MCF 10A (cell line): ENCODE results near the gene ST8SIA2. TPM values are rescaled to one million over a fixed set of nuclear protein-coding genes. Genes with fewer than 3 reads are reported as not detected.
"Not testable (repeated sequence)": the region's sequence is repeated elsewhere in the genome, so short reads cannot be mapped to it uniquely, and the experiment has no call there.

Experiments used
- BruUV-seq: library from RNA; stranded (reverse); fragments of 400-500 nt; replicated peaks from 2 replicates; lab custom pipeline; 2021; lab: Mats Ljungman, UMichigan
- CTCF ChIA-PET: fragments of 300-600 bp; sonication (Branson Sonifier 250); formaldehyde crosslinking; extraction: SDS; loops from one replicate; lab custom pipeline; 2021; ENCODE audit warnings: antibody characterized with exemption, inconsistent platforms; lab: Yijun Ruan, JAX
- POLR2A ChIA-PET: fragments of 300-600, 350-650 bp; sonication (Branson Sonifier 250); formaldehyde crosslinking; extraction: SDS; loops from one replicate; lab custom pipeline; 2020; ENCODE audit warnings: antibody characterized with exemption, inconsistent platforms; lab: Yijun Ruan, JAX
- DNase-seq: peaks from one replicate; pipeline ENCODE4 v3.0.0-alpha.2; 2018; ENCODE audit not compliant: unreplicated experiment
- H3K27ac Mint-ChIP-seq: one replicate; pipeline ENCODE4 v1.8.0; 2022; ENCODE audit warnings: mild to moderate bottlenecking, low read depth, mixed read lengths; ENCODE audit not compliant: unreplicated experiment
- H3K27me3 Mint-ChIP-seq: one replicate; pipeline ENCODE4 v1.8.0; 2022; ENCODE audit warnings: mixed read lengths; ENCODE audit not compliant: insufficient read depth, unreplicated experiment
- H3K36me3 Mint-ChIP-seq: one replicate; pipeline ENCODE4 v1.8.0; 2022; ENCODE audit warnings: mild to moderate bottlenecking, moderate library complexity, mixed read lengths; ENCODE audit not compliant: insufficient read depth, unreplicated experiment
- H3K4me1 Mint-ChIP-seq: one replicate; pipeline ENCODE4 v1.8.0; 2022; ENCODE audit warnings: mixed read lengths; ENCODE audit not compliant: insufficient read depth, unreplicated experiment
- H3K4me3 Mint-ChIP-seq: one replicate; pipeline ENCODE4 v1.8.0; 2022; ENCODE audit warnings: mild to moderate bottlenecking, moderate library complexity, mixed read lengths; ENCODE audit not compliant: unreplicated experiment
- H3K9me3 Mint-ChIP-seq: one replicate; pipeline ENCODE4 v1.8.0; 2022; ENCODE audit warnings: mixed read lengths; ENCODE audit not compliant: unreplicated experiment
- CTCF ChIP-seq: fragments of 200-600 bp; IDR thresholded peaks from one replicate; pipeline ENCODE4 v1.8.0; 2022; ENCODE audit warnings: antibody characterized with exemption, mild to moderate bottlenecking; ENCODE audit not compliant: unreplicated experiment
- intact Hi-C: fragments of 100-400 bp; cut with micrococcal nuclease; formaldehyde crosslinking; loops from 2 replicates; pipeline ENCODE4 v1.14.1; 2022
- total RNA-seq: library from RNA; stranded (reverse); gene quantifications from 2 replicates; pipeline ENCODE4 v1.2.3, GENCODE V29; 2022

ST8SIA2 gene
- total RNA-seq, 1 experiment from 2014 or later: not detected

GRCh38 chr15:92468991-92469390, 75.3 kb downstream of the ST8SIA2 start:
- peaks cover 5% of the 10 kb centered on the region for H3K36me3 Mint-ChIP-seq
- H3K4me1 Mint-ChIP-seq: no peaks in the 10 kb centered on the region
- POLR2A ChIA-PET: no interaction called here
- peaks cover 57% of the 10 kb centered on the region for H3K27me3 Mint-ChIP-seq
- BruUV-seq: no TSS peak
- no peak overlapping the region for H3K4me3 Mint-ChIP-seq
- CTCF ChIA-PET: interaction anchor here (0.6 kb wide), 1 partner anchor 131 kb away, joined by 3 read pairs; no protein-coding TSS in a partner anchor
- H3K27ac Mint-ChIP-seq: no peak overlapping the region
- no peak for DNase-seq
- TF ChIP-seq CTCF: no peak
- peaks cover 19% of the 10 kb centered on the region for H3K9me3 Mint-ChIP-seq
- intact Hi-C loops: loop anchor here (10.0 kb wide), 1 partner anchor 194 kb away; no protein-coding TSS in a partner anchor

DNA sequence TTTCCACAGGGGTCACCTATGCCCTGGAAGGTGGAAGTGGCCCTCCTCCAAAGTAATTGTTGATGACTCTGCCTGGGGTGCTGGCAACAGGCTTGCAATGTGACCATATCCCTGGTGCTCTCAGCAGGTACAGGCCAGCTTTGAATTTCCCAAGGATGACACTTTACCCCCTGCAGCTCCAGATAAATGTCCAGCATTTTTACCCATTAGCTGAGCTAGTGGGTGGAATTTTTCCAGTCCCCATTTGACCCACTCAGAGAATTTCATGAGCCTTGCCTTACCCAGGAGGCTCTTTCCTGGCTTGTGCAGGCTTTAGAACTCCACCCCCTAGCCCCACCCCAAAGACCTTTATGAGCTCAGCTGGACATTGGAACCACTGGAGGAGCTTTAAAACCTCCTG, 77.6 kb downstream of the ST8SIA2 start:
- BruUV-seq: no TSS peak
- peaks cover 19% of the 10 kb centered on the region for H3K9me3 Mint-ChIP-seq
- no peak for DNase-seq
- H3K27ac Mint-ChIP-seq: no peak overlapping the region
- no peaks in the 10 kb centered on the region for H3K36me3 Mint-ChIP-seq
- H3K4me1 Mint-ChIP-seq: no peaks in the 10 kb centered on the region
- peaks cover 71% of the 10 kb centered on the region for H3K27me3 Mint-ChIP-seq
- no peak overlapping the region for H3K4me3 Mint-ChIP-seq
- intact Hi-C loops: no loop called here
- ChIA-PET CTCF (interaction anchor here (1.1 kb wide), 1 partner anchor 12 kb away, joined by 3 read pairs; no protein-coding TSS in a partner anchor), POLR2A (no interaction called here)
- TF ChIP-seq CTCF: no peak

GRCh38 chr15:92473756-92474155, 80.1 kb downstream of the ST8SIA2 start:
- Mint-ChIP-seq H3K4me1 (no peaks in the 10 kb centered on the region), H3K4me3 (no peak overlapping the region), H3K27me3 (peaks cover 59% of the 10 kb centered on the region), H3K9me3 (no peaks in the 10 kb centered on the region), H3K36me3 (no peaks in the 10 kb centered on the region), H3K27ac (no peak overlapping the region)
- DNase-seq: no peak
- intact Hi-C loops: no loop called here
- no peak for TF ChIP-seq CTCF
- CTCF ChIA-PET: no interaction called here
- POLR2A ChIA-PET: interaction anchor here (0.5 kb wide), 1 partner anchor 9 kb away, joined by 3 read pairs; no protein-coding TSS in a partner anchor
- no TSS peak for BruUV-seq

DNA sequence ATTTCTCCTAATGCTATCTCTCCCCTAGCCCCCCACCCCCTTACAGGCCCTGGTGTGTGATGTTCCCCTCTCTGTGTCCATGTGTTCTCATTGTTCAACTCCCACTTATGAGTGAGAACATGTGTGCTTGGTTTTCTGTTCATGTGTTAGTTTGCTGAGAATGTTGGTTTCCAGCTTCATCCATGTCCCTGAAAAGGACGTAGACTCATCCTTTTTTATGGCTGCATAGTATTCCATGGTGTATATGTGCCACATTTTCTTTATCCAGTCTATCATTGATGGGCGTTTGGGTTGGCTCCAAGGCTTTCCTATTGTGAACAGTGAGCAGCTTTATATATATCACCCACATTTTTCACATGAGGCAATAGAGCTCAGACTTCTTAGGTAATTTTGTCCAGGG, 86.0 kb downstream of the ST8SIA2 start:
- POLR2A ChIA-PET, CTCF ChIA-PET, BruUV-seq, H3K4me3 Mint-ChIP-seq, H3K27ac Mint-ChIP-seq, H3K4me1 Mint-ChIP-seq, DNase-seq, H3K9me3 Mint-ChIP-seq, H3K36me3 Mint-ChIP-seq, intact Hi-C loops: not testable (repeated sequence)
- H3K27me3 Mint-ChIP-seq: peaks cover 36% of the 10 kb centered on the region
